ENCODE results near the gene TMEM59L.

The TMEM59L gene

GRCh38 chr19:18660051-18660910 lies 47.6 kb downstream of the TMEM59L start:
- DNase-seq = peak; percentile 95

GRCh38 chr19:18660939-18661670 lies 48.4 kb downstream of the TMEM59L start:
- DNase-seq = peak; percentile 87

- no peak for DNase-seq
Observed at GRCh38 chr19:18662972-18663732, 50.5 kb downstream of the TMEM59L start.

GRCh38 chr19:18663940-18664530 lies 51.4 kb downstream of the TMEM59L start:
- no peak for DNase-seq

- no peak for DNase-seq
Observed at GRCh38 chr19:18665771-18666202, 53.1 kb downstream of the TMEM59L start.

- DNase-seq = no peak
Observed at GRCh38 chr19:18666317-18666716, 53.6 kb downstream of the TMEM59L start.

GRCh38 chr19:18666784-18667183 lies 54.1 kb downstream of the TMEM59L start:
- DNase-seq = no peak

GRCh38 chr19:18667531-18668251 lies 55.0 kb downstream of the TMEM59L start:
- no peak for DNase-seq

- DNase-seq = no peak
Observed at GRCh38 chr19:18668252-18668631, 55.6 kb downstream of the TMEM59L start.

GRCh38 chr19:18668744-18669523 lies 56.3 kb downstream of the TMEM59L start:
- DNase-seq = no peak

GRCh38 chr19:18669524-18669817 lies 56.8 kb downstream of the TMEM59L start:
- DNase-seq = no peak

GRCh38 chr19:18669883-18670282 lies 57.2 kb downstream of the TMEM59L start:
- DNase-seq = no peak

- no peak for DNase-seq
Observed at GRCh38 chr19:18670312-18670711, 57.6 kb downstream of the TMEM59L start.
